SK-N-SH (cell line): ENCODE measurements around the gene IL11RA. TPM values are rescaled to one million over a fixed set of nuclear protein-coding genes. Genes with fewer than 3 reads are reported as not detected.
A peak's percentile ranks its signal among the peaks of the same experiment; 100 is the strongest.

Experiments
- CTCF ChIA-PET: fragments of 300-600, 350-600 bp; formaldehyde crosslinking; extraction: SDS; loops from one replicate; lab custom pipeline; 2021; lab: Yijun Ruan, JAX
- POLR2A ChIA-PET: fragments of 350-600 bp; sonication (Branson Sonifier 250); formaldehyde crosslinking; extraction: SDS; loops from one replicate; lab custom pipeline; 2020; ENCODE audit warnings: antibody characterized with exemption, inconsistent platforms; lab: Yijun Ruan, JAX
- DNase-seq: peaks from one replicate; pipeline ENCODE4 v3.0.0; 2012
- H2AFZ ChIP-seq: fragments of 200-600 bp; sonication (generic); 2 replicates; pipeline ENCODE4 v1.8.1; 2016; ENCODE audit warnings: antibody characterized with exemption, mild to moderate bottlenecking, low read depth
- H3F3A ChIP-seq: fragments of 200-600 bp; sonication (generic); replicated peaks from 2 replicates; pipeline ENCODE3; 2016; ENCODE audit warnings: antibody characterized with exemption, mild to moderate bottlenecking; ENCODE audit not compliant: insufficient read depth
- H3K27ac ChIP-seq, 2 experiments: fragments of 200-500 bp in 1 of 2; fragments of 200-600 bp in 1 of 2; sonication (Bioruptor generic) in 1 of 2; sonication (generic), shearing (Covaris generic) in 1 of 2; 2 replicates each; pipeline versions ENCODE4 v1.5.1 to v1.6.1; 2014 to 2016; ENCODE audit warnings: low read depth in 2 of 2, inconsistent platforms in 1 of 2, low read length in 1 of 2, mild to moderate bottlenecking in 1 of 2, mixed read lengths in 1 of 2
- H3K27me3 ChIP-seq: fragments of 200-600 bp; sonication (generic), shearing (Covaris generic); 2 replicates; pipeline ENCODE4 v1.6.1; 2016; ENCODE audit warnings: mixed run types; ENCODE audit not compliant: insufficient read depth
- H3K36me3 ChIP-seq, 2 experiments: fragments of 200-500 bp in 1 of 2; fragments of 200-600 bp in 1 of 2; sonication (Bioruptor generic) in 1 of 2; sonication (generic) in 1 of 2; replicated peaks in 1 of 2; 2 replicates each; pipeline versions ENCODE3 to v1.5.1; 2014 to 2016; ENCODE audit warnings: low read length in 1 of 2, mild to moderate bottlenecking in 1 of 2; ENCODE audit not compliant: insufficient read depth in 2 of 2, control insufficient read depth in 1 of 2
- H3K4me1 ChIP-seq, 2 experiments: fragments of 200-500 bp in 1 of 2; fragments of 200-600 bp in 1 of 2; sonication (Bioruptor generic) in 1 of 2; sonication (generic), shearing (Covaris generic) in 1 of 2; 2 replicates each; pipeline versions ENCODE4 v1.5.1 to v1.6.1; 2014 to 2016; ENCODE audit warnings: low read depth in 1 of 2, low read length in 1 of 2, mixed run types in 1 of 2; ENCODE audit not compliant: insufficient read depth in 2 of 2, control insufficient read depth in 1 of 2
- H3K4me2 ChIP-seq: fragments of 200-600 bp; sonication (generic), shearing (Covaris generic); 2 replicates; pipeline ENCODE4 v1.6.1; 2017; ENCODE audit warnings: mixed run types
- H3K4me3 ChIP-seq, 2 experiments: fragments of 200-500 bp in 1 of 2; fragments of 200-600 bp in 1 of 2; sonication (Bioruptor generic) in 1 of 2; sonication (generic), shearing (Covaris generic) in 1 of 2; 2 replicates each; pipeline versions ENCODE4 v1.5.1 to v1.8.1; 2014 to 2016; ENCODE audit warnings: low read depth in 2 of 2, inconsistent platforms in 1 of 2, low read length in 1 of 2, mild to moderate bottlenecking in 1 of 2, mixed read lengths in 1 of 2, moderate library complexity in 1 of 2
- H3K79me2 ChIP-seq: fragments of 200-600 bp; sonication (generic); 2 replicates; pipeline ENCODE4 v1.8.1; 2017; ENCODE audit warnings: mild to moderate bottlenecking; ENCODE audit not compliant: insufficient read depth
- H3K9ac ChIP-seq: fragments of 200-600 bp; sonication (generic); 2 replicates; pipeline ENCODE4 v1.6.1; 2017; ENCODE audit warnings: mixed run types
- H3K9me2 ChIP-seq: fragments of 200-600 bp; sonication (generic); 2 replicates; pipeline ENCODE4 v1.6.1; 2017; ENCODE audit warnings: mixed run types
- H3K9me3 ChIP-seq: fragments of 200-600 bp; sonication (generic); 2 replicates; pipeline ENCODE4 v1.6.1; 2017; ENCODE audit warnings: mixed run types, mild to moderate bottlenecking, moderate library complexity
- H4K20me1 ChIP-seq: fragments of 200-600 bp; sonication (generic); 2 replicates; pipeline ENCODE4 v1.6.1; 2017; ENCODE audit warnings: mild to moderate bottlenecking, mixed run types; ENCODE audit not compliant: insufficient read depth
- FOXJ3 ChIP-seq: sonication (generic); formaldehyde crosslinking; IDR thresholded peaks from 2 replicates; pipeline ENCODE4 v1.5.1; 2020; ENCODE audit warnings: mild to moderate bottlenecking, missing genetic modification reagents
- GABPA ChIP-seq: IDR thresholded peaks from 2 replicates; pipeline ENCODE4 v1.4.0; 2012; ENCODE audit warnings: low read depth, mild to moderate bottlenecking
- GATA2 ChIP-seq: sonication (generic); formaldehyde crosslinking; IDR thresholded peaks from 2 replicates; pipeline ENCODE4 v1.5.0; 2020; ENCODE audit warnings: mild to moderate bottlenecking, missing genetic modification reagents
- MAX ChIP-seq: IDR thresholded peaks from 2 replicates; pipeline ENCODE4 v1.4.0; 2012; ENCODE audit warnings: low read depth
- MXI1 ChIP-seq: IDR thresholded peaks from 2 replicates; pipeline ENCODE4 v1.6.1; 2012; ENCODE audit warnings: mild to moderate bottlenecking, low read depth, low read length, improper control_type of control experiment
- NFIC ChIP-seq: IDR thresholded peaks from 2 replicates; pipeline ENCODE4 v1.4.0; 2012; ENCODE audit warnings: borderline replicate concordance
- POLR2AphosphoS5 ChIP-seq: IDR thresholded peaks from 2 replicates; pipeline ENCODE4 v1.6.1; 2012; ENCODE audit warnings: low read depth, low read length
- RCOR1 ChIP-seq: fragments of 150-350 bp; IDR thresholded peaks from 2 replicates; pipeline ENCODE4 v1.6.1; 2017; ENCODE audit warnings: antibody characterized with exemption, low read length
- REST ChIP-seq: IDR thresholded peaks from 2 replicates; pipeline ENCODE4 v1.6.1; 2012; ENCODE audit warnings: mild to moderate bottlenecking, low read depth, low read length, moderate library complexity
- SMC3 ChIP-seq: IDR thresholded peaks from 2 replicates; pipeline ENCODE4 v1.6.1; 2012; ENCODE audit warnings: low read depth, low read length, improper control_type of control experiment
- TAF1 ChIP-seq: IDR thresholded peaks from 2 replicates; pipeline ENCODE4 v1.6.1; 2012; ENCODE audit warnings: low read depth, mild to moderate bottlenecking, low read length, moderate library complexity, borderline replicate concordance
- TCF12 ChIP-seq: IDR thresholded peaks from 2 replicates; pipeline ENCODE4 v1.4.0; 2012
- TEAD4 ChIP-seq: IDR thresholded peaks from 2 replicates; pipeline ENCODE4 v1.4.0; 2012; ENCODE audit warnings: mild to moderate bottlenecking, borderline replicate concordance; ENCODE audit not compliant: insufficient read depth
- USF1 ChIP-seq: IDR thresholded peaks from 2 replicates; pipeline ENCODE4 v1.4.0; 2012; ENCODE audit warnings: low read depth, borderline replicate concordance
- ZBTB33 ChIP-seq: IDR thresholded peaks from 2 replicates; pipeline ENCODE4 v1.4.0; 2012; ENCODE audit warnings: low read depth, borderline replicate concordance
- WGBS: methylation state at CpG from one replicate; pipeline ENCODE4 v1.1.6; 2017; ENCODE audit warnings: low lambda C conversion rate; 5-methylcytosine and 5-hydroxymethylcytosine counted together
- polyA plus RNA-seq, 3 experiments: library from polyadenylated mRNA; depleted of rRNA; stranded (reverse); fragments of >200 nt; gene quantifications; 2 replicates each; pipeline ENCODE4 v1.2.3, GENCODE V29; 2012

IL11RA gene
- polyA plus RNA-seq, 1 of the 3 experiments (the other 2 are of a cell fraction): 16.5 TPM

- Histone ChIP-seq H3K27me3 (no peaks in the 10 kb centered on the region), H3K27ac (peak overlapping the region; percentile 67 to 96), H4K20me1 (no peaks in the 10 kb centered on the region), H3K9me3 (no peaks in the 10 kb centered on the region), H3K4me3 (no peak overlapping the region), H3K36me3 (peaks cover 13% of the 10 kb centered on the region in 2 experiments), H3K9me2 (no peaks in the 10 kb centered on the region), H3K4me2 (peak overlapping the region; percentile 76), H2AFZ (peak overlapping the region; percentile 71; the same call in 1 of the 2 replicates), H3K4me1 (peaks cover 20 to 74% of the 10 kb centered on the region in 2 experiments), H3F3A (peaks cover 3% of the 10 kb centered on the region), H3K9ac (peak overlapping the region; percentile 32; the same call in 1 of the 2 replicates), H3K79me2 (no peaks in the 10 kb centered on the region)
- 57% methylated on average over 11 of the region's 11 CpGs for WGBS
- DNase-seq: peak; percentile 64
- ChIA-PET CTCF (interaction anchor here (0.9 to 14.1 kb wide), 5 partner anchors 11 to 62 kb away, joined by 3 to 152 read pairs (median 4); partner anchors contain the start of gene SIGMAR1), POLR2A (interaction anchor here (1.2 to 1.7 kb wide), 3 partner anchors 12 to 15 kb away, joined by 3 to 7 read pairs (median 6); no protein-coding TSS in a partner anchor)
- no peak for TF ChIP-seq MXI1
- no peak for TF ChIP-seq SMC3
- no peak for TF ChIP-seq TEAD4
- 0 out of 2 replicates have a peak, but pooled peaks have one; percentile 34 for TF ChIP-seq RCOR1
- no peak for TF ChIP-seq USF1
- TF ChIP-seq REST: no peak
- no peak for TF ChIP-seq POLR2AphosphoS5
- TF ChIP-seq TAF1: 0 out of 2 replicates have a peak, but pooled peaks have one; percentile 8
- TF ChIP-seq GATA2 (CRISPR knock-in tag): no peak; the same call in 1 of the 2 replicates
- TF ChIP-seq ZBTB33: no peak
- no peak for TF ChIP-seq TCF12
- no peak for TF ChIP-seq NFIC
- TF ChIP-seq GABPA: no peak
- TF ChIP-seq FOXJ3 (CRISPR knock-in tag): no peak
- TF ChIP-seq MAX: no peak
These were observed 1.4 kb downstream of the IL11RA start for GRCh38 chr9:34653151-34654072.
